H1 (cell line): Measurements from ENCODE around the gene CCDC169. TPM values are rescaled to one million over a fixed set of nuclear protein-coding genes. Genes with fewer than 3 reads are reported as not detected.

Source experiments
- CHD1 ChIP-seq: IDR thresholded peaks from 2 replicates; pipeline ENCODE4 v1.6.1; 2012; ENCODE audit warnings: low read depth, low read length, improper control_type of control experiment
- EP300 ChIP-seq, 2 experiments: IDR thresholded peaks; 1 replicate in 1 of 2; 2 replicates in 1 of 2; pipeline ENCODE4 v1.6.1; 2011 to 2012; ENCODE audit warnings: low read depth in 2 of 2, low read length in 2 of 2, mild to moderate bottlenecking in 2 of 2, borderline replicate concordance in 1 of 2, inconsistent platforms in 1 of 2, moderate library complexity in 1 of 2
- FOSL1 ChIP-seq: IDR thresholded peaks from 2 replicates; pipeline ENCODE4 v1.6.1; 2011; ENCODE audit warnings: mild to moderate bottlenecking, low read depth, low read length, moderate library complexity; ENCODE audit not compliant: insufficient read depth
- JUN ChIP-seq: IDR thresholded peaks from 2 replicates; pipeline ENCODE4 v1.6.1; 2011; ENCODE audit warnings: low read depth, mild to moderate bottlenecking, improper control_type of control experiment, low read length
- KDM1A ChIP-seq: fragments of 200-600, 300-600 bp; sonication (generic); IDR thresholded peaks from 2 replicates; pipeline ENCODE4 v1.7.1; 2016; ENCODE audit warnings: mild to moderate bottlenecking, low read length, borderline replicate concordance
- RBBP5 ChIP-seq: IDR thresholded peaks from 2 replicates; pipeline ENCODE4 v1.7.1; 2012; ENCODE audit warnings: low read depth, mild to moderate bottlenecking, inconsistent platforms, low read length, moderate library complexity, borderline replicate concordance
- RFX5 ChIP-seq: IDR thresholded peaks from 2 replicates; pipeline ENCODE4 v1.6.1; 2011; ENCODE audit warnings: low read depth, low read length, improper control_type of control experiment, borderline replicate concordance
- SIN3A ChIP-seq, 2 experiments: IDR thresholded peaks in 1 of 2; conservative IDR thresholded peaks in 1 of 2; 2 replicates each; pipeline ENCODE4 v1.6.1; 2011 to 2012; ENCODE audit warnings: low read length in 2 of 2, improper control_type of control experiment in 1 of 2, low read depth in 1 of 2, mild to moderate bottlenecking in 1 of 2
- TAF7 ChIP-seq: optimal IDR thresholded peaks from 2 replicates; pipeline ENCODE3; 2011; ENCODE audit warnings: low read depth, mild to moderate bottlenecking, inconsistent platforms, low read length, moderate library complexity, borderline replicate concordance
- polyA plus RNA-seq, 7 experiments: library from polyadenylated mRNA; depleted of rRNA in 3 of 7; stranded (reverse) in 5 of 7; unstranded in 2 of 7; fragments of >200 nt in 5 of 7; fragments of 200-250 nt in 2 of 7; gene quantifications; 1 replicate in 5 of 7; 2 replicates in 1 of 7; 4 replicates in 1 of 7; pipeline versions ENCODE4 v1.2.1 to v1.2.3, GENCODE V29; 2011 to 2013; ENCODE audit warnings: missing spikeins in 2 of 7, mixed read lengths in 2 of 7
- total RNA-seq: library from RNA; stranded (reverse); fragmentation: NEBNext Ultra II Directional; extraction: Animal tissue kit (Norgen Biotek cat#: 25700); gene quantifications from 2 replicates; pipeline ENCODE4 v1.2.1, GENCODE V29; 2021
- TF ChIP-seq, protein P1 (sequence below): fragments of 300-600 bp; sonication (generic); IDR thresholded peaks from 2 replicates; pipeline ENCODE4 v1.7.1; 2012; ENCODE audit warnings: low read length, moderate library complexity, mild to moderate bottlenecking, inconsistent platforms; ENCODE audit not compliant: insufficient replicate concordance

CCDC169 gene
- total and polyA plus RNA-seq, 2 of the 8 experiments (the other 6 are each of a cell fraction or from before 2014, with no cell fraction given) = 7.2 to 44.0 TPM

DNA sequence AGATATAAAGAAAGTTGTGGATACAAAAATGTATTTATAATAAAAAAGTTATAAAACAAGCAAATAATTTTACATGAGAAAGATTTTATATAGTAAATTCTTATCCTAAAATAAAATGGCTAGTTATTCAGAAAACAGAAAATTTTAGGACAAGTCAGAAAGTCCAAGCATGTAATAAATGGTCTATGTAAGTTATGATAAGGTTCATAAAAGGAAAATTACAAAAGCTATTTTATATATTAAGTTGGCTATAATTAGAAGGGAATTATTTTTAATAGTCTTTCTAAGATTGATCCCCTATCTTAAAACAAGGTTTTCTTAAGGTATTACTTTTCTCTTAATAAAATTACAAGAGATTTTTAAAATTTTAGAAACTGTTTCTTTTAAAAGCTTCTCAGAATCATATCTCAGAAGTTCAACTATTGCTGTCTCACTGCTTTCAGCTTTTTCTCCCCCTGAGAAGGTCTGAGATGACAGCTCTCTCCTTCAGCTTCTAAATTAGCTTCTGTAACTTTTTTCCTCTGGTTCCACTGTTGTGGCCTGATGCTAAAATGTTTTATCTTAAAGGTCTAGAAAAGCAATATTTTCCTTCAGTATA lies 8.7 kb downstream of the CCDC169 start (continued):
- TF ChIP-seq, protein P1, sequence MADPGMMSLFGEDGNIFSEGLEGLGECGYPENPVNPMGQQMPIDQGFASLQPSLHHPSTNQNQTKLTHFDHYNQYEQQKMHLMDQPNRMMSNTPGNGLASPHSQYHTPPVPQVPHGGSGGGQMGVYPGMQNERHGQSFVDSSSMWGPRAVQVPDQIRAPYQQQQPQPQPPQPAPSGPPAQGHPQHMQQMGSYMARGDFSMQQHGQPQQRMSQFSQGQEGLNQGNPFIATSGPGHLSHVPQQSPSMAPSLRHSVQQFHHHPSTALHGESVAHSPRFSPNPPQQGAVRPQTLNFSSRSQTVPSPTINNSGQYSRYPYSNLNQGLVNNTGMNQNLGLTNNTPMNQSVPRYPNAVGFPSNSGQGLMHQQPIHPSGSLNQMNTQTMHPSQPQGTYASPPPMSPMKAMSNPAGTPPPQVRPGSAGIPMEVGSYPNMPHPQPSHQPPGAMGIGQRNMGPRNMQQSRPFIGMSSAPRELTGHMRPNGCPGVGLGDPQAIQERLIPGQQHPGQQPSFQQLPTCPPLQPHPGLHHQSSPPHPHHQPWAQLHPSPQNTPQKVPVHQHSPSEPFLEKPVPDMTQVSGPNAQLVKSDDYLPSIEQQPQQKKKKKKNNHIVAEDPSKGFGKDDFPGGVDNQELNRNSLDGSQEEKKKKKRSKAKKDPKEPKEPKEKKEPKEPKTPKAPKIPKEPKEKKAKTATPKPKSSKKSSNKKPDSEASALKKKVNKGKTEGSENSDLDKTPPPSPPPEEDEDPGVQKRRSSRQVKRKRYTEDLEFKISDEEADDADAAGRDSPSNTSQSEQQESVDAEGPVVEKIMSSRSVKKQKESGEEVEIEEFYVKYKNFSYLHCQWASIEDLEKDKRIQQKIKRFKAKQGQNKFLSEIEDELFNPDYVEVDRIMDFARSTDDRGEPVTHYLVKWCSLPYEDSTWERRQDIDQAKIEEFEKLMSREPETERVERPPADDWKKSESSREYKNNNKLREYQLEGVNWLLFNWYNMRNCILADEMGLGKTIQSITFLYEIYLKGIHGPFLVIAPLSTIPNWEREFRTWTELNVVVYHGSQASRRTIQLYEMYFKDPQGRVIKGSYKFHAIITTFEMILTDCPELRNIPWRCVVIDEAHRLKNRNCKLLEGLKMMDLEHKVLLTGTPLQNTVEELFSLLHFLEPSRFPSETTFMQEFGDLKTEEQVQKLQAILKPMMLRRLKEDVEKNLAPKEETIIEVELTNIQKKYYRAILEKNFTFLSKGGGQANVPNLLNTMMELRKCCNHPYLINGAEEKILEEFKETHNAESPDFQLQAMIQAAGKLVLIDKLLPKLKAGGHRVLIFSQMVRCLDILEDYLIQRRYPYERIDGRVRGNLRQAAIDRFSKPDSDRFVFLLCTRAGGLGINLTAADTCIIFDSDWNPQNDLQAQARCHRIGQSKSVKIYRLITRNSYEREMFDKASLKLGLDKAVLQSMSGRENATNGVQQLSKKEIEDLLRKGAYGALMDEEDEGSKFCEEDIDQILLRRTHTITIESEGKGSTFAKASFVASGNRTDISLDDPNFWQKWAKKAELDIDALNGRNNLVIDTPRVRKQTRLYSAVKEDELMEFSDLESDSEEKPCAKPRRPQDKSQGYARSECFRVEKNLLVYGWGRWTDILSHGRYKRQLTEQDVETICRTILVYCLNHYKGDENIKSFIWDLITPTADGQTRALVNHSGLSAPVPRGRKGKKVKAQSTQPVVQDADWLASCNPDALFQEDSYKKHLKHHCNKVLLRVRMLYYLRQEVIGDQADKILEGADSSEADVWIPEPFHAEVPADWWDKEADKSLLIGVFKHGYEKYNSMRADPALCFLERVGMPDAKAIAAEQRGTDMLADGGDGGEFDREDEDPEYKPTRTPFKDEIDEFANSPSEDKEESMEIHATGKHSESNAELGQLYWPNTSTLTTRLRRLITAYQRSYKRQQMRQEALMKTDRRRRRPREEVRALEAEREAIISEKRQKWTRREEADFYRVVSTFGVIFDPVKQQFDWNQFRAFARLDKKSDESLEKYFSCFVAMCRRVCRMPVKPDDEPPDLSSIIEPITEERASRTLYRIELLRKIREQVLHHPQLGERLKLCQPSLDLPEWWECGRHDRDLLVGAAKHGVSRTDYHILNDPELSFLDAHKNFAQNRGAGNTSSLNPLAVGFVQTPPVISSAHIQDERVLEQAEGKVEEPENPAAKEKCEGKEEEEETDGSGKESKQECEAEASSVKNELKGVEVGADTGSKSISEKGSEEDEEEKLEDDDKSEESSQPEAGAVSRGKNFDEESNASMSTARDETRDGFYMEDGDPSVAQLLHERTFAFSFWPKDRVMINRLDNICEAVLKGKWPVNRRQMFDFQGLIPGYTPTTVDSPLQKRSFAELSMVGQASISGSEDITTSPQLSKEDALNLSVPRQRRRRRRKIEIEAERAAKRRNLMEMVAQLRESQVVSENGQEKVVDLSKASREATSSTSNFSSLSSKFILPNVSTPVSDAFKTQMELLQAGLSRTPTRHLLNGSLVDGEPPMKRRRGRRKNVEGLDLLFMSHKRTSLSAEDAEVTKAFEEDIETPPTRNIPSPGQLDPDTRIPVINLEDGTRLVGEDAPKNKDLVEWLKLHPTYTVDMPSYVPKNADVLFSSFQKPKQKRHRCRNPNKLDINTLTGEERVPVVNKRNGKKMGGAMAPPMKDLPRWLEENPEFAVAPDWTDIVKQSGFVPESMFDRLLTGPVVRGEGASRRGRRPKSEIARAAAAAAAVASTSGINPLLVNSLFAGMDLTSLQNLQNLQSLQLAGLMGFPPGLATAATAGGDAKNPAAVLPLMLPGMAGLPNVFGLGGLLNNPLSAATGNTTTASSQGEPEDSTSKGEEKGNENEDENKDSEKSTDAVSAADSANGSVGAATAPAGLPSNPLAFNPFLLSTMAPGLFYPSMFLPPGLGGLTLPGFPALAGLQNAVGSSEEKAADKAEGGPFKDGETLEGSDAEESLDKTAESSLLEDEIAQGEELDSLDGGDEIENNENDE = no peak
- TF ChIP-seq JUN = no peak
- TF ChIP-seq TAF7 = no peak
- TF ChIP-seq SIN3A (conservative IDR thresholded peaks at IDR 0.05 in 1 of 2, IDR thresholded peaks at IDR 0.05 in 1 of 2; ENCODE audit: low read depth in 1 of 2, low read length in 2 of 2) = no peak
- no peak for TF ChIP-seq KDM1A
- no peak for TF ChIP-seq FOSL1
- no peak for TF ChIP-seq EP300 (IDR thresholded peaks at IDR 0.05; ENCODE audit: borderline replicate concordance in 1 of 2, low read depth in 2 of 2, low read length in 2 of 2)
- no peak for TF ChIP-seq RFX5
- no peak for TF ChIP-seq CHD1
- TF ChIP-seq RBBP5 = no peak
